ENCODE measurements around the gene UBA3. TPM values are rescaled to one million over a fixed set of nuclear protein-coding genes. Genes with fewer than 3 reads are reported as not detected.

Gene UBA3
- total RNA-seq, 1 experiment from 2014 or later, result 45.6 TPM

DNA sequence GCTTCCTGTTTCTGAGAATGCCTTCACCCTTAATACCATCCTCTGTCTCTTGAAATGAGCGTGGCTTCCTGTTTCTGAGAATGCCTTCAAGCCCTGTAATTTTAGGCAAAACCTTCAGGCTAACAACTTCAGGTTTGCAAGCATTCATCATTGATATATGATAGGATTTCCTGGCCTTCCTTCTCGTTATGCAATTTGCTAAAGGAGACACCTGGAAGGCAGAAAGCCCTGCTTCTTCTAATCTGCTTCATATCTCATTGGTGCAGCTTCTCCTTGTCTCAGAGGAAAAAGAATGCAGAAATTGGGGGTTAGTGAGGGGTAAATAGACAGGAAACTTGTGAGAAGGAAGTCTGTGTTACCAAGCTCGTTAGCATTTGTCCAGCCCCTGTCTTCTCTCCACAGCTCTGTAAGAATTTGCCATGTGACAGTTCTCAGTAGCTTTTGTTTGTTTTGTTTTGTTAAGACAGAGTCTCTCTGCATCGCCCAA lies 11.9 kb upstream of the UBA3 start:
- peaks cover 26% of the 10 kb centered on the region for H3K79me2 ChIP-seq (ENCODE audit: insufficient read depth, low read length)
- H3K9ac ChIP-seq (ENCODE audit: low read length), result no peak overlapping the region
- no peaks in the 10 kb centered on the region for H3K27me3 ChIP-seq (ENCODE audit: insufficient read depth, low read length)
- BruUV-seq (replicated peaks), result no TSS peak
- no peaks in the 10 kb centered on the region for H3K36me3 ChIP-seq (ENCODE audit: control insufficient read depth in 1 of 2, insufficient read depth in 2 of 2, low read length in 2 of 2)
- H3K27ac ChIP-seq (ENCODE audit: low read depth, low read length), result no peak overlapping the region
- ChIA-PET RAD21 (ENCODE audit: low non-redundant PET in 1 of 2, low total read pairs in 2 of 2, uncharacterized antibody in 2 of 2, unreplicated experiment in 2 of 2) (no interaction called here), POLR2A (interaction anchor here (0.7 kb wide), 1 partner anchor 141 kb away, joined by 3 read pairs; no protein-coding TSS in a partner anchor), CTCF (no interaction called here)
- H3K9me3 ChIP-seq (ENCODE audit: control insufficient read depth in 1 of 2, insufficient read depth in 1 of 2, low read depth in 1 of 2, low read length in 2 of 2), result no peaks in the 10 kb centered on the region
- no peaks in the 10 kb centered on the region for H3K9me2 ChIP-seq (ENCODE audit: insufficient read depth)
- intact Hi-C loops (cut with micrococcal nuclease), result no loop called here
- peaks cover 7 to 32% of the 10 kb centered on the region in 2 experiments for H3K4me1 ChIP-seq (ENCODE audit: control insufficient read depth in 1 of 2, insufficient read depth in 2 of 2, low read length in 2 of 2)
- no peak overlapping the region for H3K4me3 ChIP-seq (replicated peaks in 1 of 2; ENCODE audit: low read depth in 1 of 2, low read length in 2 of 2)
- DNase-seq (ENCODE audit: low read depth, low spot score) (no peak), ATAC-seq (no peak)
- no peak overlapping the region for H2AFZ ChIP-seq (ENCODE audit: low read depth, low read length, poor library complexity, severe bottlenecking)
- H4K20me1 ChIP-seq (ENCODE audit: insufficient read depth), result no peaks in the 10 kb centered on the region
- no peak overlapping the region for H3K4me2 ChIP-seq (ENCODE audit: low read length)
- TF ChIP-seq, protein P1, sequence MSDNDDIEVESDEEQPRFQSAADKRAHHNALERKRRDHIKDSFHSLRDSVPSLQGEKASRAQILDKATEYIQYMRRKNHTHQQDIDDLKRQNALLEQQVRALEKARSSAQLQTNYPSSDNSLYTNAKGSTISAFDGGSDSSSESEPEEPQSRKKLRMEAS (IDR thresholded peaks at IDR 0.05), result no peak
- no peak for TF ChIP-seq ZBTB33 (IDR thresholded peaks at IDR 0.05; ENCODE audit: extremely low read depth, insufficient replicate concordance, low read length)
- TF ChIP-seq ZFX (IDR thresholded peaks at IDR 0.05), result no peak
- TF ChIP-seq POLR2A (IDR thresholded peaks at IDR 0.05; ENCODE audit: borderline replicate concordance, extremely low read depth, insufficient read depth, insufficient read length), result no peak
- TF ChIP-seq SIN3A (IDR thresholded peaks at IDR 0.05; ENCODE audit: low read depth), result no peak
- no peak for TF ChIP-seq SRF (IDR thresholded peaks at IDR 0.05; ENCODE audit: low read depth)
- no peak for TF ChIP-seq EZH2phosphoT487 (IDR thresholded peaks at IDR 0.05; ENCODE audit: borderline replicate concordance)
- TF ChIP-seq EGR1 (IDR thresholded peaks at IDR 0.05; ENCODE audit: low read depth), result no peak
- TF ChIP-seq ATF3 (IDR thresholded peaks at IDR 0.05), result no peak
- no peak for TF ChIP-seq POLR2AphosphoS5 (IDR thresholded peaks at IDR 0.05; ENCODE audit: low read depth, low read length)
- no peak for TF ChIP-seq EZH2 (IDR thresholded peaks at IDR 0.05)
- no peak for TF ChIP-seq CBX3 (IDR thresholded peaks at IDR 0.05; ENCODE audit: low read depth)
- no peak for TF ChIP-seq CEBPB (IDR thresholded peaks at IDR 0.05; ENCODE audit: low read depth)
- no peak for TF ChIP-seq TCF7L2 (IDR thresholded peaks at IDR 0.05; ENCODE audit: borderline replicate concordance, extremely low read depth, insufficient read depth, insufficient read length)
- TF ChIP-seq FOSL1 (IDR thresholded peaks at IDR 0.05; ENCODE audit: low read depth), result no peak
- TF ChIP-seq RAD21 (IDR thresholded peaks at IDR 0.05; ENCODE audit: low read depth), result no peak

Data from HCT116 (cell line).